MM.1S (cell line): ENCODE measurements around the gene CD38.

ENCODE experiments used
- CTCF ChIP-seq: fragments of 300-600 bp; sonication (generic); IDR thresholded peaks from 2 replicates; pipeline ENCODE4 v1.5.1; 2016; ENCODE audit warnings: antibody characterized with exemption, low read length, mixed read lengths
- EZH2 ChIP-seq: fragments of 300-600 bp; sonication (generic); optimal IDR thresholded peaks from 2 replicates; pipeline ENCODE3; 2017; ENCODE audit warnings: low read depth, mild to moderate bottlenecking, antibody characterized with exemption, low read length, mixed read lengths

- TF ChIP-seq CTCF (no peak), EZH2 (no peak)
These were observed 113.2 kb downstream of the CD38 start for GRCh38 chr4:15891312-15891711.
